HEK293T (cell line): ENCODE results near the gene WNT8B.

ENCODE experiments used
- CTBP1 ChIP-seq: fragments of 450-650 bp; IDR thresholded peaks from 2 replicates; pipeline ENCODE4 v1.6.1; 2016; ENCODE audit warnings: borderline replicate concordance
- FOXM1 ChIP-seq: fragments of 450-650 bp; IDR thresholded peaks from 2 replicates; pipeline ENCODE4 v1.6.1; 2017; ENCODE audit warnings: mild to moderate bottlenecking, borderline replicate concordance
- SP1 ChIP-seq: fragments of 450-650 bp; IDR thresholded peaks from 2 replicates; pipeline ENCODE4 v1.6.1; 2017

- TF ChIP-seq SP1 = no peak
- TF ChIP-seq CTBP1 = no peak
- no peak for TF ChIP-seq FOXM1
Measured at GRCh38 chr10:100482834-100483185, 20.0 kb downstream of the WNT8B start.
